Mesothelial cell of epicardium (in vitro differentiated cells): Measurements from ENCODE around the gene RAN. TPM values are rescaled to one million over a fixed set of nuclear protein-coding genes. Genes with fewer than 3 reads are reported as not detected.
"Not testable (repeated sequence)": the region's sequence is repeated elsewhere in the genome, so short reads cannot be mapped to it uniquely, and the experiment has no call there.

Experiments
- DNase-seq, 2 experiments: peaks; one replicate each; pipeline ENCODE4 v3.0.0; 2021; ENCODE audit warnings: low spot score in 2 of 2; ENCODE audit not compliant: unreplicated experiment in 2 of 2
- H3K27ac Mint-ChIP-seq: 2 replicates; pipeline ENCODE4 v1.8.0; 2021; ENCODE audit warnings: mixed read lengths
- H3K27me3 Mint-ChIP-seq: 2 replicates; pipeline ENCODE4 v1.8.0; 2021; ENCODE audit warnings: low read depth, mixed read lengths
- H3K36me3 Mint-ChIP-seq: 2 replicates; pipeline ENCODE4 v1.8.0; 2021; ENCODE audit warnings: mixed read lengths
- H3K4me1 Mint-ChIP-seq: 2 replicates; pipeline ENCODE4 v1.8.0; 2021; ENCODE audit warnings: mixed read lengths
- H3K4me3 Mint-ChIP-seq: 2 replicates; pipeline ENCODE4 v1.8.0; 2021; ENCODE audit warnings: mild to moderate bottlenecking, moderate library complexity, mixed read lengths
- H3K9me3 Mint-ChIP-seq: 2 replicates; pipeline ENCODE4 v1.8.0; 2021; ENCODE audit warnings: mixed read lengths
- total RNA-seq: library from RNA; stranded (reverse); gene quantifications from 3 replicates; pipeline ENCODE4 v1.2.1, GENCODE V29; 2021
- TF ChIP-seq, protein P1 (sequence below): fragments of 200-600 bp; sonication (generic); IDR thresholded peaks from one replicate; pipeline ENCODE4 v1.5.0; 2021; ENCODE audit warnings: antibody characterized with exemption; ENCODE audit not compliant: unreplicated experiment

RAN gene
- total RNA-seq, 1 donor from 2014 or later = 629 TPM

DNA sequence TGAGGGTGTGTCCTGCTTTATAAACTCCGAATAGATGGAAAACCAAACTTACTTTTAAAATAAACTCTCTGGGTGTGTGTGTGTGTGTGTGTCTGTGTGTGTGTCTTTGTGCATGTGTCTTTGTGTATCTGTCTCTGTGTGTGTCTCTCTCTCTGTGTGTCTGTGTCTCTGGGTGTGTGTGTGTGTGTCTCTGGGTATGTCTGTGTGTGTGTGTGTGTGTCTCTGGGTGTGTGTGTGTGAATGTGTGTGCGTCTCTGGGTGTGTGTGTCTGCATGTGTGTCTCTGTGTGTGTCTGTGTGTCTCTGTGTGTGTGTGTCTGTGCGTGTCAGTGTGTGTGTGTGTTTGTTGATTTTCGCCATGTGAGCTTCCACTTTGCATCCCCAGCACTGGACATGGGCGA lies 9.2 kb downstream of the RAN start:
- no peak overlapping the region for H3K4me3 Mint-ChIP-seq
- H3K9me3 Mint-ChIP-seq = no peaks in the 10 kb centered on the region
- no peak for DNase-seq
- no peak overlapping the region for H3K27ac Mint-ChIP-seq
- peaks cover 12% of the 10 kb centered on the region for H3K4me1 Mint-ChIP-seq
- H3K36me3 Mint-ChIP-seq = peaks cover 2% of the 10 kb centered on the region
- H3K27me3 Mint-ChIP-seq = peaks cover 3% of the 10 kb centered on the region
- TF ChIP-seq, protein P1, sequence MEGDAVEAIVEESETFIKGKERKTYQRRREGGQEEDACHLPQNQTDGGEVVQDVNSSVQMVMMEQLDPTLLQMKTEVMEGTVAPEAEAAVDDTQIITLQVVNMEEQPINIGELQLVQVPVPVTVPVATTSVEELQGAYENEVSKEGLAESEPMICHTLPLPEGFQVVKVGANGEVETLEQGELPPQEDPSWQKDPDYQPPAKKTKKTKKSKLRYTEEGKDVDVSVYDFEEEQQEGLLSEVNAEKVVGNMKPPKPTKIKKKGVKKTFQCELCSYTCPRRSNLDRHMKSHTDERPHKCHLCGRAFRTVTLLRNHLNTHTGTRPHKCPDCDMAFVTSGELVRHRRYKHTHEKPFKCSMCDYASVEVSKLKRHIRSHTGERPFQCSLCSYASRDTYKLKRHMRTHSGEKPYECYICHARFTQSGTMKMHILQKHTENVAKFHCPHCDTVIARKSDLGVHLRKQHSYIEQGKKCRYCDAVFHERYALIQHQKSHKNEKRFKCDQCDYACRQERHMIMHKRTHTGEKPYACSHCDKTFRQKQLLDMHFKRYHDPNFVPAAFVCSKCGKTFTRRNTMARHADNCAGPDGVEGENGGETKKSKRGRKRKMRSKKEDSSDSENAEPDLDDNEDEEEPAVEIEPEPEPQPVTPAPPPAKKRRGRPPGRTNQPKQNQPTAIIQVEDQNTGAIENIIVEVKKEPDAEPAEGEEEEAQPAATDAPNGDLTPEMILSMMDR = no peak

DNA sequence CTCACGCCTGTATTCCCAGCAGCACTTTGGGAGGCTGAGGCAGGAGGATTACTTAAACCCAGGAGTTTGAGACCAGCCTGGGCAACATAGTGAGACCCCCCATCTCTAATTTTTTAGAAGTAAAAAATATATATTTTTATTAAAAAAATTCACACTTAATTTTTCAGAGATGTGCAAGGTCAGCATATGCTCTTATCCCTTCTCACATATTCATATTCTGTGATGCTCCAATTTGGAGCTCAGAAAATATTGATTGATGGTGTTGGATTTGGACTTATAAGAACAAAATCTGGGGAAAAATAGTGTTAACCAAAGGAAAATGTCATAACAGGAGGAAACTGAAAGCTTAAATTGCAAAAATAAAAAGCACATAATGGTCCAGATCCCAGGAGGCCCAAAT lies 9.7 kb downstream of the RAN start:
- Mint-ChIP-seq H3K27me3 (peaks cover 3% of the 10 kb centered on the region), H3K27ac (no peak overlapping the region), H3K9me3 (no peaks in the 10 kb centered on the region), H3K36me3 (peaks cover 2% of the 10 kb centered on the region), H3K4me3 (no peak overlapping the region), H3K4me1 (peaks cover 12% of the 10 kb centered on the region)
- TF ChIP-seq, protein P1 = no peak
- no peak for DNase-seq

DNA sequence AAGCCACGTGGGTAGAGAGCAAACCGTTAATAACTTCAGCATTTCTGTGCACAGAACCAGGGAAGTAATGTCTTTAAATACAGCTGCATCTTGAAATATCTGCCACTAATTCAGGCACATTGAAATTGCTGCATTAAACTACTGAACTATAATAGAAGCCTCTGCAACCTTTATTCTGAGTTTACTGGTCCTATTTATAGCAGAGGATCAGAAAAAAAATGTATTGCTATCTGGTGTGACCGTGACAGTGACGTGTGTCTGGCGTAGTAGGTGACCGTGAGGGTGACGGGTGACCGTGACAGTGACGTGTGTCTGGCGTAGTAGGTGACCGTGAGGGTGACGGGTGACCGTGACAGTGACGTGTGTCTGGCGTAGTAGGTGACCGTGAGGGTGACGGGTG lies 15.3 kb downstream of the RAN start:
- not testable (repeated sequence) for H3K27ac Mint-ChIP-seq, H3K4me3 Mint-ChIP-seq, H3K4me1 Mint-ChIP-seq, H3K9me3 Mint-ChIP-seq, H3K27me3 Mint-ChIP-seq, DNase-seq, H3K36me3 Mint-ChIP-seq

DNA sequence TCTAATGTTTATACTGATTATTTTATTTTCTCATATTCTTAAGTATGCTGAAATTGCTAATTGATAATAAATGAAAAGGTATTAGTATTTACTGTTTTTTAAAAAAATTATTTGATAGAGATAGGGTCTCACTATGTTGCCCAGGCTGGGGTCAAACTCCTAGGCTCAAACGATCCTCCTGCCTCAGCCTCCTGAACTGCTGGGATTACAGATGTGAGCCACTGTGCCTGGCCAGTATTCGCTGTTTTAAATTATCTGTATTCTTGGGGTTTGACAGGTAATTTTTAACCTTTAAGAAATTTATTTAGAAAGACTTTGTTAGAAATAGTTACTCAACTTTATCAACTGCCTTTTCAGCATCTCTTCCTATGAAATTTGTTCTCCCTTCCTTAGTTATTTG lies 32.2 kb downstream of the RAN start:
- H3K4me3 Mint-ChIP-seq = no peak overlapping the region
- no peak for DNase-seq
- peaks cover 17% of the 10 kb centered on the region for H3K27me3 Mint-ChIP-seq
- TF ChIP-seq, protein P1 = no peak
- H3K4me1 Mint-ChIP-seq = no peaks in the 10 kb centered on the region
- no peaks in the 10 kb centered on the region for H3K36me3 Mint-ChIP-seq
- H3K9me3 Mint-ChIP-seq = peaks cover 5% of the 10 kb centered on the region
- H3K27ac Mint-ChIP-seq = no peak overlapping the region

DNA sequence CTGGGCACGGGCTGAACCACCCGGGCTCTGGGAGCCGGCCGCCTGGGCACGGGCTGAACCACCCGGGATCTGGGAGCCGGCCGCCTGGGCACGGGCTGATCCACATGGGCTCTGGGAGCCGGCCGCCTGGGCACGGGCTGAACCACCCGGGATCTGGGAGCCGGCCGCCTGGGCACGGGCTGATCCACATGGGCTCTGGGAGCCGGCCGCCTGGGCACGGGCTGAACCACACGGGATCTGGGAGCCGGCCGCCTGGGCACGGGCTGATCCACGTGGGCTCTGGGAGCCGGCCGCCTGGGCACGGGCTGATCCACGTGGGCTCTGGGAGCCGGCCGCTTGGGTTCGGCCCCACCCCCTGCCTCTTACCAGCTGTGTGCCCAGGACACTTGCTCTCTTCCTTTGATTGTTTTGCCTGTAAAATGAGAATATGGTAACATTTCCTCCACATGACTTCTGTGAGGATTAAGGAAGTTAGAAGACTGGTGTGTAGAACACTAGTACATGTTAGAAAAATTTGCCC lies 33.1 kb downstream of the RAN start:
- H3K36me3 Mint-ChIP-seq, H3K27ac Mint-ChIP-seq, H3K4me3 Mint-ChIP-seq, DNase-seq, H3K9me3 Mint-ChIP-seq, H3K4me1 Mint-ChIP-seq: not testable (repeated sequence)
- H3K27me3 Mint-ChIP-seq = peaks cover 17% of the 10 kb centered on the region

DNA sequence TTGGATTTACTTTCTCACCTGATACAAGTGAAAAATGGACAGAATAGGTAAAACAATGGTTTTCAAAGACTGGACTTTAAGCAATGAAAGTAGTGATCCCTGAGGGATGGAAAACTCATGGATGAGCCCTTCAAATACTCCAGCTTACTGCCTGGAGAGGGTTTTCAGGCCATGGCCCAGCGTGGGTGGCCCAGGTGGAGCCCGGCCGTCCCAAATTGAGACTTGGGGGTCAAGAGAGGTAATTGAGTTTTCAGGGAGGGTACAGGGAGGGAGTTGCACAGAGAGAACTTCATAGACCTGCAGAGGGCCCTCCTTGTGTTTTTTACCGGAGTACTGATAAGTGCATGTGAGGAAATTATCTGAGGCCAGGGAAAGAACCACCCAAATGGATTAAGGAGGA lies 37.2 kb downstream of the RAN start:
- Mint-ChIP-seq H3K4me3 (no peak overlapping the region), H3K36me3 (no peaks in the 10 kb centered on the region), H3K27ac (no peak overlapping the region), H3K9me3 (peaks cover 28% of the 10 kb centered on the region), H3K27me3 (peaks cover 10% of the 10 kb centered on the region), H3K4me1 (no peaks in the 10 kb centered on the region)
- TF ChIP-seq, protein P1 = no peak
- no peak for DNase-seq

DNA sequence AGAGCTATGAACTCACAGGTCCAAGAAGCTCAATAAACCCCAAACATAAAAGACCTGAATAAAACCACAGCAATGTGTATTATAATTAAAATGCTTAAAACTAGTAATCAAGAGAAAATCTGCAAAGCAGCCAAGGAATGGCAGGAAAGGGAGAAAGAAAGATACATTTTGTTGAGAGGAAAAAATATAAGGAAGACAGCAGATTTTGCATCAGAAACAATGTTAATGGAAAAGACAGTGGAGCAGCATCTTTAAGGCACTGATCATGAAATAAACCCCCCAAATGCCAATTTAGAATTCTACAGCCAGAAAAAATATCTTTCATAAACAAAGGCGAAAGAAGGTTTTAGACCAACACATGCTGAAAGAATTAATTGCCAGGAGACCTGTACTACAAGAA lies 39.3 kb downstream of the RAN start:
- Mint-ChIP-seq H3K36me3 (no peaks in the 10 kb centered on the region), H3K4me1 (peaks cover 2% of the 10 kb centered on the region), H3K4me3 (no peak overlapping the region), H3K27ac (no peak overlapping the region), H3K9me3 (peaks cover 28% of the 10 kb centered on the region), H3K27me3 (peaks cover 20% of the 10 kb centered on the region)
- no peak for DNase-seq
- TF ChIP-seq, protein P1 = no peak
